K562 (cell line): Measurements from ENCODE around the gene RACGAP1.

Experiments used
- CTCF ChIP-seq, 3 experiments: IDR thresholded peaks in 2 of 3; conservative IDR thresholded peaks in 1 of 3; 2 replicates each; pipeline ENCODE4 v1.5.1; 2011 to 2012; ENCODE audit warnings: low read length in 3 of 3, mild to moderate bottlenecking in 3 of 3, control low read depth in 2 of 3, improper control_type of control experiment in 1 of 3, inconsistent platforms in 1 of 3, low read depth in 1 of 3, mixed read lengths in 1 of 3, moderate library complexity in 1 of 3; ENCODE audit not compliant: insufficient read depth in 2 of 3
- EP300 ChIP-seq: IDR thresholded peaks from 2 replicates; pipeline ENCODE4 v1.6.1; 2012; ENCODE audit warnings: low read length, improper control_type of control experiment
- EZH2 ChIP-seq: IDR thresholded peaks from 2 replicates; pipeline ENCODE4 v1.6.1; 2012; ENCODE audit warnings: low read depth, mild to moderate bottlenecking, inconsistent platforms, low read length, borderline replicate concordance
- MED1 ChIP-seq: sonication (generic); formaldehyde crosslinking; IDR thresholded peaks from 2 replicates; pipeline ENCODE4 v1.8.1; 2023; ENCODE audit warnings: missing genetic modification reagents, borderline replicate concordance
- NCOA1 ChIP-seq: fragments of 450-650 bp; IDR thresholded peaks from 2 replicates; pipeline ENCODE4 v1.6.1; 2016; ENCODE audit warnings: low read depth
- POLR2AphosphoS2 ChIP-seq: IDR thresholded peaks from 2 replicates; pipeline ENCODE4 v1.6.1; 2012; ENCODE audit warnings: low read length, improper control_type of control experiment
- ZNF609 ChIP-seq: sonication (generic); formaldehyde crosslinking; IDR thresholded peaks from 2 replicates; pipeline ENCODE4 v1.8.1; 2023; ENCODE audit warnings: missing genetic modification reagents, mild to moderate bottlenecking, borderline replicate concordance

- TF ChIP-seq MED1 (CRISPR knock-in tag) (no peak), POLR2AphosphoS2 (no peak), EZH2 (no peak), CTCF (IDR thresholded peaks at IDR 0.05 in 2 of 3, conservative IDR thresholded peaks at IDR 0.05 in 1 of 3; ENCODE audit: insufficient read depth in 2 of 3, low read depth in 1 of 3, low read length in 3 of 3) (no peak), ZNF609 (no peak), EP300 (no peak), NCOA1 (no peak)
These were observed 7.7 kb downstream of the RACGAP1 start for GRCh38 chr12:50017641-50018040.
